Upper lobe of left lung (tissue), 6 donors: ENCODE measurements around the gene PDGFRB. TPM values are rescaled to one million over a fixed set of nuclear protein-coding genes. Genes with fewer than 3 reads are reported as not detected.

ENCODE experiments used
- ATAC-seq, 2 donors: fragments of 200-7000 bp; cut with Tn5 transposase; one replicate each; pipeline ENCODE4 v1.9.1; 2022; ENCODE audit warnings: mild to moderate bottlenecking in 2 of 2, moderate library complexity in 2 of 2; ENCODE audit not compliant: low FRiP score in 2 of 2
- DNase-seq, 2 donors: peaks; one replicate each; pipeline ENCODE4 v3.0.0-alpha.2; 2019 to 2020
- H3K27ac ChIP-seq, 4 donors: fragments of 200-600 bp; sonication (generic); one replicate each; pipeline ENCODE4 v1.5.1; 2016 to 2019
- H3K27me3 ChIP-seq, 4 donors: fragments of 200-600 bp; sonication (generic); one replicate each; pipeline ENCODE4 v1.5.1; 2017 to 2019
- H3K36me3 ChIP-seq, 4 donors: fragments of 200-600 bp; sonication (generic); one replicate each; pipeline ENCODE4 v1.5.1; 2016 to 2019
- H3K4me1 ChIP-seq, 4 donors: fragments of 200-600 bp; sonication (generic); one replicate each; pipeline ENCODE4 v1.5.1; 2018 to 2019
- H3K4me3 ChIP-seq, 4 donors: fragments of 200-600 bp; sonication (generic); one replicate each; pipeline ENCODE4 v1.5.1; 2017 to 2019; ENCODE audit warnings: mild to moderate bottlenecking in 2 of 4, moderate library complexity in 1 of 4
- H3K9me3 ChIP-seq, 4 donors: fragments of 200-600 bp; sonication (generic); one replicate each; pipeline ENCODE4 v1.5.1; 2018 to 2019
- CTCF ChIP-seq, 6 experiments: fragments of 450-650 bp in 4 of 6; fragments of 200-600 bp in 2 of 6; sonication (generic) in 2 of 6; IDR thresholded peaks; one replicate each; pipeline ENCODE4 v1.5.1; 2016 to 2019; ENCODE audit warnings: antibody characterized with exemption in 6 of 6
- EP300 ChIP-seq, 4 donors: sonication (generic); formaldehyde crosslinking; IDR thresholded peaks; one replicate each; pipeline ENCODE4 v1.5.1; 2017; ENCODE audit warnings: antibody characterized with exemption in 4 of 4, control low read depth in 2 of 4
- POLR2A ChIP-seq, 4 donors: fragments of 450-650 bp; IDR thresholded peaks; one replicate each; pipeline ENCODE4 v1.5.1; 2016 to 2017; ENCODE audit warnings: antibody characterized with exemption in 4 of 4, mild to moderate bottlenecking in 2 of 4
- POLR2AphosphoS5 ChIP-seq, 2 donors: sonication (generic); formaldehyde crosslinking; IDR thresholded peaks; one replicate each; pipeline ENCODE4 v1.5.1; 2017; ENCODE audit warnings: antibody characterized with exemption in 2 of 2
- WGBS, 2 donors: methylation state at CpG; one replicate each; pipeline ENCODE4 v1.1.5; 2017 to 2018; 5-methylcytosine and 5-hydroxymethylcytosine counted together
- total RNA-seq, 6 donors: library from RNA; depleted of rRNA in 4 of 6; stranded (reverse); fragments of >200 nt in 4 of 6; gene quantifications; one replicate each; pipeline versions ENCODE4 v1.1.0 to v1.2.1, GENCODE V29; 2016 to 2021
- donor health status: DM: no; HTN: no; CAD: no; lungs with moderate emphysema.
- donor health status: DM: no; HTN: yes; CAD: no; lungs with severe emphysema.

Gene PDGFRB
- total RNA-seq, 6 donors from 2014 or later: 26.6 to 155 (median 81.5) TPM

GRCh38 chr5:150131461-150131860 lies 24.2 kb downstream of the PDGFRB start:
- Histone ChIP-seq H3K4me3 (no peak overlapping the region), H3K27me3 (no peaks in the 10 kb centered on the region), H3K27ac (peak overlapping the region in 2 of 4 donors; percentile 11 to 42), H3K4me1 (peaks cover 9 to 14% (median 13%) of the 10 kb centered on the region in 4 donors), H3K9me3 (no peaks in the 10 kb centered on the region), H3K36me3 (peaks cover 0 to 16% (median 2%) of the 10 kb centered on the region in 4 donors)
- no peak for DNase-seq
- ATAC-seq: no peak
- TF ChIP-seq EP300 (IDR thresholded peaks at IDR 0.05): no peak
- TF ChIP-seq POLR2AphosphoS5 (IDR thresholded peaks at IDR 0.05): no peak
- no peak for TF ChIP-seq CTCF (IDR thresholded peaks at IDR 0.05)
- no peak for TF ChIP-seq POLR2A (IDR thresholded peaks at IDR 0.05)
- WGBS, 2 donors: 88 to 91% methylated on average over 4 of the region's 4 CpGs

GRCh38 chr5:150130493-150130922 lies 25.1 kb downstream of the PDGFRB start:
- WGBS, 2 donors: 78 to 86% methylated on average over 8 of the region's 8 CpGs
- Histone ChIP-seq H3K36me3 (peaks cover 0 to 25% (median 2%) of the 10 kb centered on the region in 4 donors), H3K27me3 (no peaks in the 10 kb centered on the region), H3K9me3 (no peaks in the 10 kb centered on the region), H3K4me3 (no peak overlapping the region), H3K27ac (no peak overlapping the region), H3K4me1 (peaks cover 9 to 14% (median 13%) of the 10 kb centered on the region in 4 donors)
- DNase-seq (peak in 1 of 2 donors; percentile 49), ATAC-seq (no peak)
- no peak for TF ChIP-seq POLR2A (IDR thresholded peaks at IDR 0.05)
- TF ChIP-seq CTCF (IDR thresholded peaks at IDR 0.05): no peak
- TF ChIP-seq POLR2AphosphoS5 (IDR thresholded peaks at IDR 0.05): no peak
- no peak for TF ChIP-seq EP300 (IDR thresholded peaks at IDR 0.05)

- H3K27me3 ChIP-seq: no peaks in the 10 kb centered on the region
- peak overlapping the region in 1 of 4 donors; percentile 4 for H3K4me3 ChIP-seq
- peak; percentile 72 to 89 for ATAC-seq
- H3K36me3 ChIP-seq: peaks cover 0 to 25% (median 2%) of the 10 kb centered on the region in 4 donors
- peak; percentile 53 to 84 for DNase-seq
- WGBS, 2 donors: 34 to 58% methylated on average over 19 to 25 of the region's 25 CpGs
- peaks cover 9 to 14% (median 13%) of the 10 kb centered on the region in 4 donors for H3K4me1 ChIP-seq
- no peak overlapping the region for H3K27ac ChIP-seq
- no peak for TF ChIP-seq EP300 (IDR thresholded peaks at IDR 0.05)
- TF ChIP-seq POLR2AphosphoS5 (IDR thresholded peaks at IDR 0.05): peak in 1 of 2 donors; percentile 32
- peak; percentile 74 to 91 (median 88) for TF ChIP-seq CTCF (IDR thresholded peaks at IDR 0.05)
- no peaks in the 10 kb centered on the region for H3K9me3 ChIP-seq
Observed at GRCh38 chr5:150129813-150130492, 25.7 kb downstream of the PDGFRB start.

GRCh38 chr5:150129454-150129812 lies 26.2 kb downstream of the PDGFRB start:
- no peak overlapping the region for H3K4me3 ChIP-seq
- DNase-seq (no peak), ATAC-seq (no peak)
- 76 to 90% methylated on average over 4 to 8 of the region's 8 CpGs for WGBS, 2 donors
- H3K36me3 ChIP-seq: peaks cover 0 to 27% (median 2%) of the 10 kb centered on the region in 4 donors
- no peak overlapping the region for H3K27ac ChIP-seq
- TF ChIP-seq POLR2AphosphoS5 (IDR thresholded peaks at IDR 0.05) (no peak), POLR2A (IDR thresholded peaks at IDR 0.05) (no peak), CTCF (IDR thresholded peaks at IDR 0.05) (no peak), EP300 (IDR thresholded peaks at IDR 0.05) (no peak)
- H3K27me3 ChIP-seq: no peaks in the 10 kb centered on the region
- no peaks in the 10 kb centered on the region for H3K9me3 ChIP-seq
- peaks cover 9 to 14% (median 13%) of the 10 kb centered on the region in 4 donors for H3K4me1 ChIP-seq

- no peaks in the 10 kb centered on the region for H3K27me3 ChIP-seq
- TF ChIP-seq EP300 (IDR thresholded peaks at IDR 0.05) (no peak), POLR2A (IDR thresholded peaks at IDR 0.05) (no peak), CTCF (IDR thresholded peaks at IDR 0.05) (no peak), POLR2AphosphoS5 (IDR thresholded peaks at IDR 0.05) (no peak)
- WGBS, 2 donors: 77 to 89% methylated on average over 3 to 6 of the region's 6 CpGs
- H3K27ac ChIP-seq: no peak overlapping the region
- ATAC-seq: no peak
- H3K36me3 ChIP-seq: peaks cover 0 to 38% (median 4%) of the 10 kb centered on the region in 4 donors
- H3K4me3 ChIP-seq: no peak overlapping the region
- no peaks in the 10 kb centered on the region for H3K9me3 ChIP-seq
- peaks cover 10 to 15% (median 12%) of the 10 kb centered on the region in 4 donors for H3K4me1 ChIP-seq
- DNase-seq: peak in 1 of 2 donors; percentile 24
Observed at GRCh38 chr5:150126921-150127265, 28.8 kb downstream of the PDGFRB start.
